Suppressor macrophage treated with lipopolysaccharide for 1 hour (primary cell): ENCODE measurements around the gene PURA.
"Not testable (repeated sequence)": the region's sequence is repeated elsewhere in the genome, so short reads cannot be mapped to it uniquely, and the experiment has no call there.

Experiments used
- DNase-seq, 3 donors: peaks; one replicate each; pipeline ENCODE4 v3.0.0-alpha.2; 2020 to 2022

Gene PURA

DNA sequence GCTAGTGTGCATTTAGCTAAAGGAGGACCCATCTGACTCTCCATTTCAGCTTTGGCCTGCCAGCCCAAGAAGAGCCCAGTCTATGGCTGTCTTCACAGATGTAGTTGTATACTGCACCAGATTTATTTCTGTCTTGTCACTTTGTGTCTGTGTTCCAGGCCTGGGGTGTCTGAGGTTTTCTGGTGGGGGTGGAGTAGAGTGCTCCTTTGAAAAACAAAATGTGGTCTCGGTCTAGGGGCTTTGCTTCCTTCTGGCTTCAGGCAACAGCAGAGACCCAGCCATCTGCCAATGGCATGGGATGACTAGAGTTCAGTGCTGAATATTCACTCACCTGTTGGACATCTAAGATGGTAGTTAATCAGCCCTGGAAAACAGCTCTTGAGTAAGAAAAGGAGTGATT, 22.7 kb downstream of the PURA start:
- DNase-seq, result no peak

DNA sequence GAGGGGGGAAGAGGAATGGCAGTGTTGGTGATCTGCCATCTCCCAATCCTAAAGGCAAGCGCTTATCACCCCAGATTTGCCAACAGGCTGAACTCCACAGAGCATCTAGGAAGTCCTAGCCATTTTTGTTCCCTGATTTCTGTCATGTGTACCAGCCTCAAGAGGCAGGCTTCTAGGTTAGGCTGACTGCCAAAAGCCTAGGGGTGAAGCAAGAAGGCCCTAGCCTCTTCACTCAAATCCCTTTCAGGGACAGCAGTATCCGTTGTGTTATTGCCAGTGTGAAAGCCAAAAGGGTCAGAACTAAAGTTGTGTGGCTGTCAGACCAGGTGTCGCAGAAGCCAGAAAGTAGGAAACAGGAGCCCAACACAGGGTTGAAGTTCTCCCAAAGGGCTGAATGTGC, 26.5 kb downstream of the PURA start:
- no peak for DNase-seq

DNA sequence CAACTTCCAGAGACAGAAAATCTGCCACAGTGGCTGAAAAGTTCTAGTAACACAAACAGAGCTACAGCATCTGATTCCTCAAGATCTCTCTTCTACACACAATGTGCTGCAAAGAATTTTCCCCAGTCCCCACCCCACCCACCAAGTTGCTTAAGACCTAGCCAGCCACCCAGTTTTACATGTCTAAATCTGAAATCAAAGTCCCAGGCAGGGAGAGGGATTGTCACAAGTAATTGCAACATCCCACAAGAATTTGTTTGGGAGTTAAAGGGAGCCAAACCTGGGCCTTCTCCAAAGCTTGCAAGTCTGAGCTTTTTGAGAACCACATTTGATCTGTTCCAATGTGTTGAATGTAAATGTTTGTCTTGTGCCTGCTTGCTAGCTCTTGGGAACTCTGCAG, 27.3 kb downstream of the PURA start:
- no peak for DNase-seq

DNA sequence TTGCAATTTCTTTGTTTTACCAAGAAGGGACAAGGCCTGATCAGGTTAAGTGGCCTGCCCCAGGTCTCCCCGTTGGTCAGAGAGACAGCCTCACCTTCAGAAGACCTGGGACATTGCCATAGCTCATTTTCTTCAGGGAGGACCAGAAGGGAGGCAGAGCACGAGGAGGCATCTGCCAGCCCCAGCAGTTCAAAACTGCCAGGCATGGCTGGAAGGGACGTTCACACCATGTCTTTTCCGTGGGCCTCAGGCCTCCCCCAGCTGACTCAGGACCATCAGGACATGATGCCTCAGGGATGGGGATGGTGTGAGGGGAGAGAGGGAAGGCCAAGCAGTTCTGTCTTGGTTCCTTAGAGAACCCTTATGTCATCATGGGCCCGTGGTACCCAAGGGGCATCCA, 28.3 kb downstream of the PURA start:
- DNase-seq, result no peak

DNA sequence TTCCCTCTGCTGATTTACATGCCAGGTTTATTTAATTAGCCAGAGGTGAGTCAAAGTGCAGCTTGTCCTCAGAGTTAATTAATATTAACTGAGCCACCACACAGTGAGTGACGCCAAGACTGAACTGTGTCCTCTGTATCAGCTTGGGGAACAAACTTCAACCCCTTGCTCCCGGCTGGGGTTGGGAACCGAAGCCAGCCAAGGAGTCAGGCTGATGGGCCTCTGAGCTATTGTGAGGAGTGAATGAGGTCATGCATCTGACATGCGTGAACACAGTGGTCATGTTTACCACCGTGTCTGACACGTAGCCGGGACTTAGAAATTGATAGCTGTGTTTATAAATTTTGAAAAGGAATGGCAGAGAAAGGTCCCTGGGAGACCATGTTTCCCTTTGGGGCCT, 28.9 kb downstream of the PURA start:
- DNase-seq, result no peak

DNA sequence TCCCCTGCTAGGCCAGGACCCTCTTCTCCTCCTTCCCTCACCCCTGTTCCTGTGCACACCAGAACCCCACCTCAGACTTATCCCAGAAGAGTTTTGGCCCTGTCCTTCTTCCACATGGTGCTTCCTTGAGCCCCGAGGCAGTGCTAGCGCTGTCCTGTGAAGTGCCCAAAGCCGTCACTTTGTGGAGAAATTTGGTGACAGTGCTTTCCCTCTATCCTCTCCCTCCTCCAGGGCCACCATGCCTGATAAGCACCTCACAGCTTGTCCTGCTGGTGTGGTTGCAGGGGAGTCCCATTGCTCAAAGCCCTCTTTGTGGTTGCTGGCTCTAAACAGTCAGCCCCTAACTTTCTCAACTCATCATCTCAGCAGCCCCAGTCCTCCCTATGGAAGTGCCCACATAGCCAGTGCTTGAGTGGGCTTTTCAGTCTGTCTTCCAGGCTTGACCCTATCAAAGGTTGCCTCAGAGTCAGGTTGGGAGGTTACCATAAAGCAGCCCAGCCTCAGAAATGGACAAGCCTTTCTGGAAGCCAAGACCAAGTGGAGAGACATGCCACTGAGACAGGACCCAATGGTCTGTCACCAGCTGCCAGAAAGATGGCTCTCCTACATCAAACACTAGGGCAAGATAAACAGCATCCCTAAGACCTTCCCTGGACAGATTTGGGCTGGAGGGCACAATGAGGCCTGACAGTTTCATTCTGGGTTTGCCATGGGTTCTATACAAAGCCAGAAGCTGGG, 29.8 kb downstream of the PURA start:
- no peak for DNase-seq

DNA sequence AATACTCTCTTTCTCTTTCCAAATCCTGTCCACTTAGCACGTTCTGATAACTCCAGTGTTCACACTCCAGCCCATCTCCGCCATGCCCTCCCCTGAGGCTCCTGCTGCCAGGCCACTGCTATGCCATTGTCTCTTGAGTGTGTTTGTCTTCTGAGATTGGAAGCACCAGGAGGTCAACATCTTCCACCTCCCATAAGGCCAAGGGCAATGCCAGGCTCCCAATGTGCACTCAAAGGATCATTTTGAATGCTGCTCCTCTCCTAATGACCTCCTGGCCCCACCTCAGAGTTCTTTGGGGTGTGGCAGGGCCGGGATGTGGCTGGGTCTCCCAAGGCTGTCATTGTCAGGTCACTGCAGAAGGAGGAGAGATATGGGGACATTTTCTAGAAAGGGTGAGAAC, 31.3 kb downstream of the PURA start:
- no peak for DNase-seq

DNA sequence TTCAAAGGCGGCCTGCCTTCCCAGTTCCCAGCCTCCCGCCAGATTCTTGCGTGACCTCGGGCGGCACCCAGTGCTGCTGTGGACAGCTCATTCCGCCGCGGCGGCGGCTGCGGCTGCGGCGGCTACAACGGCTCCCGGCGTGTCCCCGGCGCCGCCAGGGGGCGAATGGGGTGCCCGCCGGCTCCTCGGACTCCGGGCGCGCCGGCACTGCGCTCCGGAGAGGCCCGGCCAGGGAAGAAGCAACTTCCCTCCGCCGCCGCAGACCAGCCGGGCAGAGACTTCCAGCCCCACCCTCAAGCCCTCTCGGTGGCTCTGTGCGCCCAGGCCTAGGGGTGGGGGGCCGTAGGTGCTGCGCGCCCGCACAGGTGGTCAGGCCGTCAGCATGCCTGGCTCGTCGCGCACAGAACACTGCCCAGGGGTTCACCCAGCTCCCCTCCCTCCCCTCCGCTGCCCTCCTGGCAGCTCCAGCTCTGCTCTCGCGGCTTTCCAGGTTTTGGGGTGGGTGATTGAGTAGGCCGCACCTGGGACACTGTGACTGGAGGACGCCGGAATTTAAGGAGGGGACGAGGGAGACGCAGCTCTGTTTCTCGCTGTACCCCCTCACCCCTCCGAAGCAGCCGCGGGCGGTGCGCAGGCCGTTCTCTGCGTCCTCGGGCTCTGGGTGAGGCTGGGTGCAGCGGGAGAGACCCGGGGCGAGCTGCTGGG, 32.1 kb downstream of the PURA start:
- peak; percentile 84 to 96 (median 91) for DNase-seq

DNA sequence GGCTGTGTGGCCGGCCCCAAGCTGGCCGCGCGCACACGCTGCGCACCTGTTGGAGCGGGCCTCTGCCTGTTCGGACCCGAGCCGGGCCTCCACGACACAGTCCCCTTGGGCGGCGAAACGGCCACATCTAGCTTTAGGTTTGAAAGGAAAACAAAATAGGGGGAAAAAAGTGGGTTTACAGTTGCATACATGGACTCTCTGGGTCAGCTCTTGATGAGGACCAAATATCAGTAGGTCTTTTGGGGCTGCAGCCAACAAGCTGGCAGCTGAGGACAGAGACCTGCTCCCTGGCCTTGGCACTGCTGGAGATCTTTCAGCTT, 32.6 kb downstream of the PURA start:
- DNase-seq, result no peak

DNA sequence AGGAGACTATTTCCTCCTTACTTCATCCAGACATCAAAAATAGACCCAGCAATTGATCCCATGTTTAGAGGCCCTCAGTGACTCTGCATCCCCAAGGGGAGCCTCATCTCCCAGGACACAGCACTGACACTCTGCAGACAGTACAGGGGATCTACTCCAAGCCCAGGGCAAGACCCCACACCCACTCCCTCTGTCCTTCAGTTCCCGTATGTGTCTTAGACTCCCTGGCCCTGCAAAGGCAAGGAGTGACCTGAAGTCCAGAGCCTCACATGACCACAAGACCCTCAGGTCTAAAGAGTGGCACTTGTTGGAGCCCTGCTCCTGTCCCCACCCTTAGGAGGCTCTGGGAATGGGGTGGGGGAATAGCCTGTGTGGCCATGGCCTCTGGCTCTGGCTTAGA, 33.6 kb downstream of the PURA start:
- DNase-seq, result no peak

DNA sequence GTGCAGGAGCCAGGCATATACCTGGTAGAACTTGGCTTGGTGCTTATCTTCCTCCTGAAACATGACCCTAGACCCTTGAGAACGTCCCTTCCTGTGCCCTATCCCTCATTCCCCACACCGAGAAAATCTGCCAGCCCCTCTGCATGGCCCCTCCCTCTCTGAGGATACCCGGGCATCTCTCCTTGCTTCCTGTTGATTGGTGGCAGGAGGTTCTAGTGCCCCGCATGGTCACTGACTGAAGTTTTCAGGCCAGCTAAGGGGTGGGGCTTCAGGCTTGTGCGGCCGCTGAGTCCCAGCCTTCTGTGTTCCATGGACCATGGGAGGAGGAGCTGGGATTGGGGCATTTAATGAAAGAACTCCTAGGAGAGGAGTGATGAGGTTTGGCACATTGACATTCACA, 34.6 kb downstream of the PURA start:
- no peak for DNase-seq

DNA sequence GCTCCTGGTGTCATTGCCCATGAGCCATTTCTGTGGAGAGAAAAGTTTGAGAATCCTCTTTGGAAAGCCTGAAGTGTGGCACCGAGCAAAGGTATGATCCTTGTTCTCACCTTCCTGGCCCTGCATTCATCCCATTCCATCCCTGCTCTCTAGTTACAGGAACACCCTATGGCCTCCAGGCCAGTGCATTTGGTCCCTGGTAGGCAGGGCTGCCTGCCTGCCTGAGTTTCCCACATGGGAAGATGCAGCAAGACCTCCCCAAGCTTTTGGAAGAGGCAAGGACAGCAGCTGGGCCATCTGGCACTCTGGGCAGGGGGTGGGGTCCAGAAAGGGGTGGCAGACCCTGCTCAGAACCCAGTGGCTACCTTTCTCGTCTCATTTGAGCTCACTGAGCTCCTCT, 36.3 kb downstream of the PURA start:
- no peak for DNase-seq

DNA sequence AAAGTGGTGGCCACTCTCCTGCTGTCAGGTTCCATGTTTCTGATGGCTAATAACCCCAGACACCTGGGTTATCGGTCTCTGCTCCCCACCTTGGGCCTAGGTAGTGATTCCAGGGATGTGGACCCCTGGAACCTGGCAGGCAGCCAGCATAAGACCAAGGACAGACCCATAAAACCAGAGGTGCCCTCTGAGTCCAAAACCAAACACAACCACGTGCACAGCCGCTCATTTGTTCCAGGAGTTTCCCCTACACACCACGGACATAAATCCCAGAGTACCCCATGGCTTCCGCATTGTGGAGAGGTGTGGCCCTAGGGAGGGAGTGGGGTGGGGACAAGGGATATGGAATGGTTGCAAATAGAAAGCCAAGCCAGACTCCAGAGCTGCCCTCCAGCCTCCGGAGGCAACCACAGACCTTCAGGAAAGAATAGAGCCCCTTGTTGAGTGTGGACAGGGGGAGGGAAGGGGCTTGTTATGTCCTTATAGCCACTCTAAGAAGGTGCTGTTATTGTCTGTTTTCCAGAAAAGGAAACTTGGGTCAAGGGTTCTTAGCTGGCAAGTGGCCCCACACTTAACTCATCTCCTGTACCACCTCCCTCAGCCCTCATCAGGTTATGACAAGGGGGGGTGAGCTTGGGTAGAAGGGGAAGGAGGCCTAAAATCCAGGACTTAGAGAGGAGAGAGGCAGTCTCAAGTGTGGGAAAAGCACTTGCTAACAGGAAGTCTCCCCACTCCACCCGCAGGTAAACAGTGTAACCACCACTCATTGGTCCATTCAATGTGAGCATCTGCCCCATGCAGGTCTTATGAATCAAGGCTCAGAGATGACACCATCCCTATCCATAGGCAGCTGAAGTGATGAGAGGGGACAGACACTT, 37.5 kb downstream of the PURA start:
- DNase-seq, result no peak

DNA sequence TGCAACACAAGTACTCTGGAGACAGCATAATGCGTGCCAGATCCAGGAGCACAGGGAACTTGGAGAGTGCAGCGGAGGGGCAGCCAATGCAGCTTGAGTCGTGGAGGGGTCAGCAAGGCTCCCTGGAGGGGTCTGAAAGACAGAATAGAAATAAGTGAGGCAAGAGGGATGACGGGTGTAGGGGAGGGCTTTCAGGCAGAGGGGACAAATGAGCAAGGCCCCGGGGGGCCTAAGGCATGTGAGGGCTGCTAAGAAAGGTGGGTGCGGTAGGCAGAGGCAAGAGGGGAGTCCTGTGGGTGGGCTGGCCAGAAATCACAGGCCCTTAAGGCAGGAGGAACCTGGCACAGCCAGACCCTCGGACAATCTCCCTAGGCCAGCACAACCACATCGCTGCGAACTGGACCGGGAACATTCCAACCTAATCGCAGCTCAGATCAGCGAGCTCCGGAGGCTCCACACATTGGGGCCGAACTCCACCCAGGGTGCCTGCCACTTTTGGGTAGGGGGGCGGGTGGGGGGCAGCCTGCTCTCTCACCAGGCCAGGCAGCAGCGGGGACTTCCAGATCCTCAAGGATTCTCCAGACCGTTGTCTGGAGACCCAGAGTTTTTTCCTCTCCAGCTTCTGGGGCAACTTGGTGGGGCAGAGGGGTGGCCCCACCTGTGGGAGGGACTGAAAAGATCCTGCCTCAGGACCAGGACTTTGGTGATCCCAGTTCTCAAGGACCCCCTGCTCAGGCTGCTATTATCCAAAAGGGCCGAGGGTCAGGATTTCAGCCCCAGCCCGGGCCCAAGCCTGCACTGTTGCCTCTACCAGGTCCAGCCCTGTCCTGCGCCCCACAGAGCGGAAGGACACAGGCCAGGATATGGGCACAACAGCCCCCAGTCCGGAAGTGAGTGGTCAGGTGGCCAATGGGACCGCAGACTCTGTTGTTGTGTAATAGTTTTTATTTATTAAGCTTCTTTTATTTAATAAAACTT, 38.4 kb downstream of the PURA start:
- no peak for DNase-seq

DNA sequence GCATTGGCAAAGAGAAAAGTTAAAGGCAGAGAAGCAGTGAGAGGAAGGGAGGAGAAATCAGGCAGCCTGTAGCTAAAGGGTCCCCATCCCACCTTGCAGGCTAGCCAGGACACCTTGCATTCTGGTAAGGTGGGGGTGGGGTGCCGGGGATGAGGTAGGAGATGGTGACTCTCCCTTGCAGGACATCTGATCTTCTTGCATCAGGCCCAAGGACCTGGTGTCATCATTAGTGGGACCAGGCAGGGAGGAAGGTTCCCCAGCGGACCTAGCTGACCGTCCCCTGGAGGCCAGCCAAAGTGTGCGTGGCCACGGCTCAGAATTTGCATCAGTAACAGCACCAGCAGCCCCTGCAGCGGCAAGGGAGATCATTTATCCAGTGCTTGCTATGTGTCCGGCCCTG, 39.3 kb downstream of the PURA start:
- peak in 1 of 3 donors; percentile 15 for DNase-seq

DNA sequence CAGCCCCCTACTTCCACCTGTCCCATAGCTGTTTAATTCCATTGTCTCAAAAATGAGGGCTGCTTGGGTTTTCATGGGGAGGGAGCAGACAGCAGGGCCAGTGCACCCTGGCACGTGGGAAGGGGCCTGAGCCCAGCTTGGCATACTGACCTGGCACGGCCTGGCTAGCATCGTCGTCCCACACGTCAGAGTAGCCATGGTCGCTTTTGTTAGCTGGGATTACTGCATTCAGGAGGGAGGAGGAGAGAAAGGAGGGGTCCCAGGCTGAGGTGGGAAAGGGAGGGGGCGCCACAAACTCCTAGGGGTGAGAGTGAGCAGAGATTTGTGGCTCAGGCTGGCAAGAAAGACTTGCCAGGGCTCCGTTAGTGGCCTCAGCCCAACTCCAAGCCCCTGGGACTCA, 40.0 kb downstream of the PURA start:
- DNase-seq, result no peak

DNA sequence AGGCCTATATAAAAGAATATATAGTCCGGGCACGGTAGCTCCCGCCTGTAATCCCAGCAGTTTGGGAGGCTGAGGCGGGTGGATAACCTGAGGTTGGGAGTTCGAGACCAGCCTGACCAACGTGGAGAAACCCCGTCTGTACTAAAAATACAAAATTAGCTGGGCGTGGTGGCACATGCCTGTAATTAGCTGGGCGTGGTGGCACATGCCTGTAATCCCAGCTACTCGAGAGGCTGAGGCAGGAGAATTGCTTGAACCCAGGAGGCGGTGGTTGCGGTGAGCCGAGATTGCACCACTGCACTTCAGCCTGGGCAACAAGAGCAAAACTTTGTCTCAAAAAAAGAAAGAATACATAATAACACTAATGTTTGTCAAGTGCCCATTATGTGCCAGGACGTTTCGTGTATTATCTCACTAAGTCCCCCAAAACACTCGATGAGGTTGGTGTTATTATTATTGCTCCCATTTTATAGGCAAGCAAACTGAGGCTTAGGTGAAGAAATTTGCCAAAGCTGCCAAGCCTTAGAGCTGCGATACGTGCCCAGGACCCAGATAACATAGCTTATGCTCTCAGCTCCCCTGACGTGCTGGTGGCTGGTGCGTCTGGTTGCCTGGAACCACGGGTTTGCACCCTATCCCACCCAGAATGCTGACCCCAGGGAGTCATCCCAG, 40.9 kb downstream of the PURA start:
- not testable (repeated sequence) for DNase-seq

DNA sequence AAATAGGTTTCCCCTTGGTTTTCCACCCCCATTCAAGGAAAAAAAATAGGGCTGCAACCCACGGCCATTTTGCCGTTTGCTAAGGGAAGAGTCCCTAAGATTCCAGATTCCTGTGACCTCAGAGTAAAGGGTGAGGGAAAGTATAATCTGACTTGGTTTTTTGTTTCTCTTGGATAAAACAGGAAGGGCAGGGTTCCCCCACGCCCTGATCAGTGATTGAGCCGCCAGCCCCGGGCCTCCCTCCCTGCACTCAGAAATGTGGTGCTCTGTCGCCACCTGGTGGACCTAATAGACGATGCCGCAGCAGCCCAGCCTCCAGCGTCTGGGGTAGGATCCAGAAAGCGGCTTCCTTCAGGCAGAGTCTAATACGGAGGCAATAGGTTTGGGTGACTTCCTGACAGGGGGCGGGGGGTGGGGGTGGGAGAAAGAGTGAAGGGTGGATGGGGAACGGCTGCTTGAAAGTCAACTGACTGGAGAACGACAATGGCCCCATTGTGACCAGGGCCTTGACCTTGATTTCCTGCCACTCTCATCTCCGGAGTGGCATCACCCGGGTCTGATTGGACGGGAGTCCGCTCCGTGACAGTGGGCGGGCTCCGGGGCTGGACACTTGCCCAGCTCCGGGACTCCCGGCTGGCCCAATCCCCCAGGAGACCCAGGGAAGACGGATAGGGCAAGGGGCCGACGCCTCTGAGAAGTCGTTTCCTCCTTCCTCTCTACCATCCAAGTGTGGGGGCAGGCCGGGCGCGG, 43.3 kb downstream of the PURA start:
- DNase-seq, result peak; percentile 91 to 95 (median 94)

DNA sequence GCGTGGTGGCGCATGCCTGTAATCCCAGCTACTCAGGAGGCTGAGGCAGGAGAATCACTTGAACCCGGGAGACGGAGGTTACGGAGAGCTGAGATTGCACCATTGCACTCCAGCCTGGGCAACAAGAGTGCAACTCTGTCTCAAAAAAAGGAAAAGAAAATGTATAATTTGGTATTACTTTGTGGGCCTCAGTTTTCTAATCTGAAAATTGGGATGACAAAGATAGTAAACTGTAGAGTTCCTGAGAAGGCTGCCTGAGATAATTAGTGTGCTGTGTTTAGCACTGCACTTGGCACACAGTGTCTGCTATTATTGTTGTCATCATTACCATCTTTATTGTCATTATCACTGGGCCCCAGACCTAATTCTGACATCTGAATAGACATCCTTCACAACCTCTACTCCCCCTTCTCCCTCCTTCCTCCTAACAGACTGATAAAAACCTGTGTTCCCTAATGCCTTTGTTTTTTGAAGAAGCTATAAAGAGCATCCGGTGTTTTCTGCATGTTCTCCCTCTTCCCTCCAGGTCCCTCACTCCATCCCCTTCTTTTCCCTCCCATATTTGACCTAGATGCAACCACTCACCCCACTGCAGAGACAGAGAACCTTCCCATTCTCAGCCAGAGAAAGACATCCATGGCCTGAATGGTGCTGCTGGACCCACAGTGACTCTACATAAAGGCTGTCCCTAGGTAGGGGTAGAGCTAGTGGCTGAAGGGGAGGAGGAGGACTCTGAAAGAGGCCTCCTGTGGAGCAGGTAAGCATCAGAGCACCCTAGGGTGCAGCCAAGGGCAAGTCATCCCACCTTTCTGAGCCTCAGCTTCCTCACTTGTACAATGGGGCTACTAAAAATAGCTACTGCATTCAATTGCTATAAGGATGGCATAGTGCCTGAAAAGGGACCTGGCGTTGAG, 45.4 kb downstream of the PURA start:
- no peak for DNase-seq

DNA sequence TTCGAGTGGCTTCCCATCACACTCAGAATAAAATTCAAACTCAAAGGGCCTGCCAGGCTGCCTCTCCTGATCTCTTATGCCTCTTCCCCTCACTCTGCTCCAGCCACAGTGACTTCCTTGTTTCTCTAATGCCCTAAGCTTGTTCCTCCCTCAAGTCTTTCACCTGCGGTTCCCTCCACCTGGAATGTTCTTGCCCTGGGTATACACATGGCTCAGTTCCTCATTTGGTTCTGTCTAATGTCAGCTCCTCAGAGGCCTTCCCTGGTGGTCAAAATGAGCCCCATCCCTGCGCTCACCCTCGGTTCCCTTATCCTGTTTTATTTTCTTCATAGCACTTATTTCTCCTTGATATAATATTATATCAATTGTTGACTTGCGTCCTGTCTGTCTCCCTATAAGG, 48.4 kb downstream of the PURA start:
- no peak for DNase-seq
